A673 (cell line): ENCODE measurements around the gene AFG1L.
"Not testable (repeated sequence)": the region's sequence is repeated elsewhere in the genome, so short reads cannot be mapped to it uniquely, and the experiment has no call there.

Experiments used
- CTCF ChIP-seq: fragments of 300-800, 200-600 bp; sonication (generic); conservative IDR thresholded peaks from 2 replicates; pipeline ENCODE4 v1.5.1; 2017; ENCODE audit warnings: low read depth, mild to moderate bottlenecking, antibody characterized with exemption, low read length, moderate library complexity, mixed read lengths
- EZH2 ChIP-seq: fragments of 200-600 bp; sonication (generic); IDR thresholded peaks from 2 replicates; pipeline ENCODE4 v1.6.1; 2017; ENCODE audit warnings: borderline replicate concordance, low read depth, mild to moderate bottlenecking, mixed read lengths, antibody characterized with exemption, low read length; ENCODE audit not compliant: poor library complexity, severe bottlenecking

- not testable (repeated sequence) for TF ChIP-seq CTCF, EZH2
Observed at GRCh38 chr6:108330221-108330785, 35.4 kb downstream of the AFG1L start.
